Diencephalon (tissue), 1 donor: Measurements from ENCODE around the gene OR10S1. TPM values are rescaled to one million over a fixed set of nuclear protein-coding genes. Genes with fewer than 3 reads are reported as not detected.

Experiments
- total RNA-seq: library from RNA; depleted of rRNA; stranded (reverse); fragments of >200 nt; gene quantifications from one replicate; pipeline ENCODE4 v1.2.3, GENCODE V29; 2014

OR10S1 gene, protein sequence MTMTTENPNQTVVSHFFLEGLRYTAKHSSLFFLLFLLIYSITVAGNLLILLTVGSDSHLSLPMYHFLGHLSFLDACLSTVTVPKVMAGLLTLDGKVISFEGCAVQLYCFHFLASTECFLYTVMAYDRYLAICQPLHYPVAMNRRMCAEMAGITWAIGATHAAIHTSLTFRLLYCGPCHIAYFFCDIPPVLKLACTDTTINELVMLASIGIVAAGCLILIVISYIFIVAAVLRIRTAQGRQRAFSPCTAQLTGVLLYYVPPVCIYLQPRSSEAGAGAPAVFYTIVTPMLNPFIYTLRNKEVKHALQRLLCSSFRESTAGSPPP
- not detected for total RNA-seq

GRCh38 chr11:123977731-123978347, at the start of gene OR10S1:
TSS of gene OR10S1 (minus strand) at chr11:123977781. CDS start at chr11:123977664, 117 bp downstream.

GRCh38 chr11:124026498-124026897, 48.9 kb upstream of the OR10S1 start, which contains the start of gene OR10G8:
TSS of gene OR10G8 (plus strand) at chr11:124026798. CDS start at chr11:124029623, 2,825 bp downstream.

DNA sequence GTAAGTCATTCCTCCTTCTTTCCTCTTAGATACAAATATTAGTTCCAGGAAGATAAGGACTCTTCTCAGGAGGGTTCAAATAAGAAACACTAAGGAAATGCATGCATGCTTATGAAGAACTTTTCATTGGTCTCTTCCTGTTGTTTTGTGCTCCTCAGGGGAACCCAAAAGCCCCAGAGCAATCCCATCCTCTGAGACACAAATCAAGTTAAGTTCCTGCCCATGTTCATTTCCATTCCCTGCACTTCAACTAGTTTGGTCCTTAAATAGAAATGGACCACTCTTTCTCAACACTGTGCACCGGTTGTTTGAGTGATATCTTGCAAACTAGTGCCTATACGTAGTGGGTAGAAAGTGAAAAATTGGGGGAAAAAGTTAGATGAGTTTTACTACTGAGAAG, 35.1 kb upstream of the OR10S1 start, which contains the start of gene OR10G4:
Gene OR10G4 (plus strand): TSS at position 301 of the 400 bp plus-strand sequence. CDS start 2,578 bp downstream, outside the sequence.

GRCh38 chr11:123995119-123995518, 17.5 kb upstream of the OR10S1 start, which contains the start of gene OR10G6:
TSS of gene OR10G6 (minus strand) at chr11:123995161. CDS start at chr11:123995161, 0 bp downstream.

DNA sequence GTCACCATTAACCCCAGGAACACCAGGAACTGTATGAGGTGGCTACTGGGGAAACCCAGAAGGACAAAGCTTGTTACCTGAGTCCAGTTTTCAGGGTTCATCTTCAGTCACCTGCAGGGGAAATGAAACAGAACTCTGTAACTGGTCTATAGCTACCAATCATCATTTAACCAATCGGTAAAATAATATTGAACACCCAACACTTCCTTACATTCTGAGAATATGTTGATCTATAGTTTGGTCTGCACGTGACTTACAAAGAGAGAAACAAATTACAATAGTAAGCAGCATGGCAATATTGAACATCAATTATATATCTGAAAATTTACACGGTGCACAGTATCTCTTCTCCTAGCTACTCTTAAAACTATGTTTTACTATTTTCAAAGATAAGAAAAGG, 33.8 kb downstream of the OR10S1 start, which contains the start of gene OR6T1:
Gene OR6T1 (minus strand): TSS at position 101 of the 400 bp plus-strand sequence. CDS start 0 bp downstream, at position 101.

DNA sequence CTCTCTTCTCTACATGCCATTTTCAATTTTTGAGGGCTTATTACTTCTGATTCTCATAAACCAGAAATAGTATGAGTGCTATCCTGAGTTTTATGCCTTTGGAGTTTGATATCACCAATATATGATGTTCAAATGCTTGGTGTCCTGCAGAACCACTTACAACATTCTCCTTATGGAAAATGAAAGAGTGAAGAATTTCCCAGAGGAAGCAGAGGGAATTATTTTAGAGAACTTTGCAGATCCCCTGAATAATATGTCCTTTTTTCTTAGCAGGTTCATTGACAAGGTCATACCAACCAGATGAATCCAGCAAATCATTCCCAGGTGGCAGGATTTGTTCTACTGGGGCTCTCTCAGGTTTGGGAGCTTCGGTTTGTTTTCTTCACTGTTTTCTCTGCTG, 38.3 kb downstream of the OR10S1 start, which contains the start of gene OR4D5:
Gene OR4D5 (plus strand): TSS at position 301 of the 400 bp plus-strand sequence. CDS start 0 bp downstream, at position 301.

Other genes with a start within 250 kb of the OR10S1 start
- 19.4 TPM for gene ZNF202, start 236.1 kb downstream of the OR10S1 start, total RNA-seq
- gene OR6X1, start 223.3 kb downstream of the OR10S1 start, total RNA-seq: not detected
- not detected for gene OR6M1, start 171.4 kb downstream of the OR10S1 start, total RNA-seq
- not detected for gene TMEM225, start 92.1 kb downstream of the OR10S1 start, total RNA-seq
- gene OR8D4, start 75.6 kb downstream of the OR10S1 start, total RNA-seq: 0.23 TPM
- not detected for gene OR4D5, start 38.2 kb downstream of the OR10S1 start, total RNA-seq
- not detected for gene OR6T1, start 33.9 kb downstream of the OR10S1 start, total RNA-seq
- not detected for gene OR10G6, start 17.4 kb upstream of the OR10S1 start, total RNA-seq
- gene OR10G4, start 35.2 kb upstream of the OR10S1 start, total RNA-seq: not detected
- not detected for gene OR10G9, start 45.2 kb upstream of the OR10S1 start, total RNA-seq
- not detected for gene OR10G8, start 49.0 kb upstream of the OR10S1 start, total RNA-seq
- not detected for gene OR10G7, start 63.5 kb upstream of the OR10S1 start, total RNA-seq
- 38.1 TPM for gene VWA5A, start 137.7 kb upstream of the OR10S1 start, total RNA-seq
- gene OR10D3, start 205.6 kb upstream of the OR10S1 start, total RNA-seq: not detected